NB4 (cell line): ENCODE results near the gene MYO1E.

ENCODE experiments used
- CTCF ChIP-seq: IDR thresholded peaks from one replicate; pipeline ENCODE4 v1.5.1; 2012; ENCODE audit warnings: low read depth, low read length
- MAX ChIP-seq: IDR thresholded peaks from 2 replicates; pipeline ENCODE4 v1.6.1; 2011; ENCODE audit warnings: low read depth, low read length
- POLR2A ChIP-seq: IDR thresholded peaks from 2 replicates; pipeline ENCODE4 v1.6.1; 2011; ENCODE audit warnings: mild to moderate bottlenecking; ENCODE audit not compliant: insufficient read length; ENCODE audit errors: extremely low read depth

GRCh38 chr15:59295261-59296001 is 77.2 kb downstream of the MYO1E start:
- TF ChIP-seq MAX: no peak
- no peak for TF ChIP-seq POLR2A
- TF ChIP-seq CTCF: no peak
